HepG2 (cell line): ENCODE data around the gene NUCB1. TPM values are rescaled to one million over a fixed set of nuclear protein-coding genes. Genes with fewer than 3 reads are reported as not detected.
A peak's percentile ranks its signal among the peaks of the same experiment; 100 is the strongest.

Experiments used
- ARID5B ChIP-seq: IDR thresholded peaks from 2 replicates; pipeline ENCODE4 v1.4.0; 2020; ENCODE audit warnings: mild to moderate bottlenecking, missing genetic modification reagents
- CREM ChIP-seq, 2 experiments: sonication (generic) in 1 of 2; formaldehyde crosslinking in 1 of 2; IDR thresholded peaks; 2 replicates each; pipeline versions ENCODE4 v1.4.0 to v1.6.1; 2016 to 2020; ENCODE audit warnings: antibody characterized with exemption in 1 of 2, mild to moderate bottlenecking in 1 of 2, missing genetic modification reagents in 1 of 2
- GABPA ChIP-seq, 2 experiments: IDR thresholded peaks; 2 replicates each; pipeline ENCODE4 v1.6.1; 2011 to 2016; ENCODE audit warnings: low read depth in 2 of 2, low read length in 1 of 2, missing biosample characterization in 1 of 2, missing genetic modification characterization in 1 of 2
- HOXA3 ChIP-seq: sonication (generic); formaldehyde crosslinking; IDR thresholded peaks from 2 replicates; pipeline ENCODE4 v1.5.0; 2020; ENCODE audit warnings: missing genetic modification reagents
- JUN ChIP-seq: sonication (generic); formaldehyde crosslinking; IDR thresholded peaks from 2 replicates; pipeline ENCODE4 v1.4.0; 2020; ENCODE audit warnings: mild to moderate bottlenecking, missing genetic modification reagents
- MAX ChIP-seq: IDR thresholded peaks from 2 replicates; pipeline ENCODE4 v1.6.1; 2012; ENCODE audit warnings: inconsistent platforms
- MBD4 ChIP-seq: IDR thresholded peaks from 2 replicates; pipeline ENCODE4 v1.6.1; 2012; ENCODE audit warnings: low read length, inconsistent platforms, borderline replicate concordance
- MYNN ChIP-seq: sonication (generic); formaldehyde crosslinking; IDR thresholded peaks from 2 replicates; pipeline ENCODE4 v1.4.0; 2020; ENCODE audit warnings: mild to moderate bottlenecking, low read depth, missing genetic modification reagents
- NCOA2 ChIP-seq: sonication (generic); formaldehyde crosslinking; IDR thresholded peaks from 2 replicates; pipeline ENCODE4 v1.8.0; 2022; ENCODE audit warnings: inconsistent platforms
- NFIC ChIP-seq: IDR thresholded peaks from 2 replicates; pipeline ENCODE4 v1.6.1; 2012; ENCODE audit warnings: mild to moderate bottlenecking, low read length, inconsistent platforms
- REST ChIP-seq, 2 experiments: IDR thresholded peaks; 2 replicates each; pipeline ENCODE4 v1.6.1; 2011 to 2012; ENCODE audit warnings: low read length in 2 of 2, borderline replicate concordance in 1 of 2, low read depth in 1 of 2, mild to moderate bottlenecking in 1 of 2, moderate library complexity in 1 of 2
- SATB2 ChIP-seq: sonication (generic); formaldehyde crosslinking; IDR thresholded peaks from 2 replicates; pipeline ENCODE4 v1.5.0; 2020; ENCODE audit warnings: missing genetic modification reagents
- SRF ChIP-seq: IDR thresholded peaks from 2 replicates; pipeline ENCODE4 v1.6.1; 2011; ENCODE audit warnings: mild to moderate bottlenecking, low read depth, low read length, moderate library complexity
- TCF7L2 ChIP-seq: IDR thresholded peaks from 2 replicates; pipeline ENCODE4 v1.6.1; 2011; ENCODE audit warnings: mild to moderate bottlenecking, low read depth, low read length, moderate library complexity
- TFE3 ChIP-seq: IDR thresholded peaks from 2 replicates; pipeline ENCODE4 v1.6.1; 2016
- ZFP91 ChIP-seq: sonication (generic); formaldehyde crosslinking; IDR thresholded peaks from 2 replicates; pipeline ENCODE4 v1.9.0; 2022; ENCODE audit warnings: missing genetic modification reagents, mild to moderate bottlenecking, borderline replicate concordance
- ZSCAN9 ChIP-seq: IDR thresholded peaks from 2 replicates; pipeline ENCODE4 v1.6.1; 2016; ENCODE audit warnings: borderline replicate concordance
- polyA plus RNA-seq, 8 experiments: library from polyadenylated mRNA; depleted of rRNA in 3 of 8; stranded (reverse) in 7 of 8; unstranded in 1 of 8; fragments of >200 nt; fragmentation: Illumina TruSeq in 4 of 8; extraction: Trizol in 4 of 8; gene quantifications; 2 replicates each; pipeline versions ENCODE4 v1.2.1 to v1.2.3, GENCODE V29; 2011 to 2016; ENCODE audit warnings: low read depth in 4 of 8, missing spikeins in 1 of 8, mixed read lengths in 1 of 8; ENCODE audit not compliant: insufficient read depth in 1 of 8
- total RNA-seq, 5 experiments: library from RNA; depleted of rRNA; stranded (reverse); fragments of >200 nt; fragmentation: Illumina TruSeq; extraction: Trizol; gene quantifications; 2 replicates each; pipeline ENCODE4 v1.2.3, GENCODE V29; 2016; ENCODE audit warnings: low read depth in 1 of 5

Gene NUCB1
- total and polyA plus RNA-seq, 2 of the 13 experiments (the other 11 are each of a cell fraction or from before 2014, with no cell fraction given): 82.3 to 106 TPM

- TF ChIP-seq GABPA (IDR thresholded peaks at IDR 0.05; ENCODE audit: low read depth, low read length) (no peak), GABPA (CRISPR knock-in tag; IDR thresholded peaks at IDR 0.05; ENCODE audit: low read depth) (no peak; the same call in 1 of the 2 replicates), MYNN (CRISPR knock-in tag) (no peak), ARID5B (CRISPR knock-in tag) (peak; percentile 63), REST (IDR thresholded peaks at IDR 0.05; ENCODE audit: borderline replicate concordance in 1 of 2, low read depth in 1 of 2, low read length in 2 of 2) (peak in 1 of 2 experiments; percentile 15; a peak in 2 of 4 replicates), CREM (IDR thresholded peaks at IDR 0.05) (peak; percentile 77), CREM (CRISPR knock-in tag; IDR thresholded peaks at IDR 0.05) (no peak), TCF7L2 (no peak), NFIC (peak; percentile 56), ZFP91 (CRISPR knock-in tag) (peak; percentile 69), NCOA2 (CRISPR knock-in tag) (peak; percentile 80), HOXA3 (CRISPR knock-in tag) (peak; percentile 89), MBD4 (no peak), ZSCAN9 (CRISPR knock-in tag) (peak; percentile 74), JUN (CRISPR knock-in tag) (peak; percentile 95; the same call in 1 of the 2 replicates), TFE3 (CRISPR knock-in tag) (peak; percentile 26), MAX (peak; percentile 71), SATB2 (no peak), SRF (no peak)
Observed at GRCh38 chr19:48963371-48964204, 63.5 kb downstream of the NUCB1 start (continued).
